ENCODE measurements around the gene ZKSCAN7. TPM values are rescaled to one million over a fixed set of nuclear protein-coding genes. Genes with fewer than 3 reads are reported as not detected.

Gene ZKSCAN7
- total RNA-seq: 7.8 and 9.4 TPM in 2 replicates

GRCh38 chr3:44554626-44555592 lies at the start of gene ZKSCAN7:
Gene ZKSCAN7, plus strand, starts transcription at chr3:44555193. Its CDS starts 1,855 bp downstream, at chr3:44557048.

GRCh38 chr3:44584646-44585501 lies 29.9 kb downstream of the ZKSCAN7 start, which contains the start of gene ZNF660:
Gene ZNF660, plus strand, starts transcription at chr3:44584964. Its CDS starts 9,230 bp downstream, at chr3:44594194.

Other genes starting within 250 kb of the ZKSCAN7 start
- gene TCAIM, start 216.4 kb upstream of the ZKSCAN7 start, total RNA-seq: 18.1 and 22.9 TPM in 2 replicates
- gene ZNF445, start 77.5 kb upstream of the ZKSCAN7 start, total RNA-seq: 5.5 and 7.4 TPM in 2 replicates
- 2.1 and 2.6 TPM in 2 replicates for gene ZNF660, start 29.8 kb downstream of the ZKSCAN7 start, total RNA-seq
- 16.6 and 17.5 TPM in 2 replicates for gene ZNF197, start 69.8 kb downstream of the ZKSCAN7 start, total RNA-seq
- 9.5 and 11.0 TPM in 2 replicates for gene ZNF35, start 93.5 kb downstream of the ZKSCAN7 start, total RNA-seq
- 3.4 and 3.7 TPM in 2 replicates for gene ZNF502, start 157.5 kb downstream of the ZKSCAN7 start, total RNA-seq
- 4.0 and 5.4 TPM in 2 replicates for gene ZNF501, start 174.4 kb downstream of the ZKSCAN7 start, total RNA-seq
- 15.8 and 16.6 TPM in 2 replicates for gene KIAA1143, start 206.4 kb downstream of the ZKSCAN7 start, total RNA-seq
- gene KIF15, start 206.6 kb downstream of the ZKSCAN7 start, total RNA-seq: 1.5 and 1.8 TPM in 2 replicates

All from smooth muscle cell of bladder (primary cell).